ENCODE results near the gene CST9. TPM values are rescaled to one million over a fixed set of nuclear protein-coding genes. Genes with fewer than 3 reads are reported as not detected.

The CST9 gene
- total and polyA plus RNA-seq, 2 donors (not counting 3 experiments of a cell fraction or from before 2014, with no cell fraction given): not detected

- no peak for FAIRE-seq
- intact Hi-C loops (cut with micrococcal nuclease) (no loop called here), dilution Hi-C loops (cut with MboI; ENCODE audit: extremely low pct_ligation_motif_present, low sequenced_read_pairs) (no loop called here)
- no TSS peak for BruUV-seq (replicated peaks)
- Histone ChIP-seq H3K4me3 (replicated peaks in 1 of 3; ENCODE audit: insufficient read depth in 1 of 3, low read depth in 1 of 3, low read length in 3 of 3) (no peak overlapping the region), H3K79me2 (ENCODE audit: control insufficient read depth, insufficient read depth, low read length) (no peaks in the 10 kb centered on the region), H3K4me2 (ENCODE audit: insufficient read depth, low read length) (no peak overlapping the region), H3K9me3 (replicated peaks; ENCODE audit: control insufficient read depth, insufficient read depth, low read length) (no peaks in the 10 kb centered on the region), H2AFZ (ENCODE audit: low read depth, low read length) (no peak overlapping the region), H3K9ac (replicated peaks; ENCODE audit: extremely low read depth, insufficient read depth, low read length) (no peak overlapping the region), H3K27me3 (ENCODE audit: control insufficient read depth in 2 of 2, insufficient read depth in 2 of 2, low read length in 2 of 2) (no peaks in the 10 kb centered on the region), H3K9me1 (replicated peaks; ENCODE audit: control insufficient read depth, extremely low read depth, insufficient read depth, low read length) (no peaks in the 10 kb centered on the region), H4K20me1 (replicated peaks; ENCODE audit: control insufficient read depth, extremely low read depth, insufficient read depth, low read length) (no peaks in the 10 kb centered on the region), H3K27ac (ENCODE audit: insufficient read depth, low read depth, low read length) (no peak overlapping the region), H3K4me1 (ENCODE audit: control insufficient read depth, extremely low read depth, insufficient read depth, low read length) (peaks cover 16% of the 10 kb centered on the region), H3K36me3 (ENCODE audit: control insufficient read depth in 2 of 2, extremely low read depth in 1 of 2, insufficient read depth in 2 of 2, low read length in 2 of 2) (no peaks in the 10 kb centered on the region)
- DNase-seq (ENCODE audit: low read depth, low spot score): no peak
- no peak for TF ChIP-seq POLR2A (IDR thresholded peaks at IDR 0.05; ENCODE audit: low read depth, low read length)
- no peak for TF ChIP-seq MAX (IDR thresholded peaks at IDR 0.05; ENCODE audit: insufficient read depth, insufficient read length)
- TF ChIP-seq CTCF (IDR thresholded peaks at IDR 0.05; ENCODE audit: extremely low read depth in 1 of 2, insufficient read depth in 1 of 2, low read depth in 1 of 2, low read length in 2 of 2): no peak
- no peak for TF ChIP-seq POLR2AphosphoS5 (IDR thresholded peaks at IDR 0.05; ENCODE audit: insufficient read depth, low read depth, low read length)
- no peak for TF ChIP-seq JUN (IDR thresholded peaks at IDR 0.05; ENCODE audit: borderline replicate concordance, insufficient read depth, insufficient read length, low read depth)
- TF ChIP-seq EZH2 (IDR thresholded peaks at IDR 0.05; ENCODE audit: borderline replicate concordance, low read depth, low read length, severe bottlenecking): no peak
- no peak for TF ChIP-seq FOS (IDR thresholded peaks at IDR 0.05; ENCODE audit: borderline replicate concordance, insufficient read depth, low read length)
- no peak for TF ChIP-seq GATA2 (IDR thresholded peaks at IDR 0.05; ENCODE audit: insufficient read depth, insufficient read length, low read depth, low read length)
- TF ChIP-seq MYC (IDR thresholded peaks at IDR 0.05; ENCODE audit: low read depth, low read length): no peak
- ChIA-PET POLR2A (no interaction called here), CTCF (no interaction called here)
Observed at GRCh38 chr20:23645575-23645974, 39.9 kb upstream of the CST9 start.

Measured in endothelial cell of umbilical vein (primary cell).